Activated CD4-positive, alpha-beta memory T cell treated with anti-CD3 and anti-CD28 coated beads, Interleukin-2, amount 10 ng/mL, durations not matched to agents 7 days and 5 days (primary cell): ENCODE measurements around the gene CASP3. TPM values are rescaled to one million over a fixed set of nuclear protein-coding genes. Genes with fewer than 3 reads are reported as not detected.

ENCODE experiments used
- CTCF ChIA-PET: fragments of 350-600 bp; sonication (Branson Sonifier 250); formaldehyde crosslinking; loops from one replicate; lab custom pipeline; 2021; ENCODE audit warnings: antibody characterized with exemption, inconsistent platforms; lab: Charles Lee
- POLR2A ChIA-PET: fragments of 350-600 bp; sonication (Branson Sonifier 250); formaldehyde crosslinking; loops from one replicate; lab custom pipeline; 2021; ENCODE audit warnings: antibody characterized with exemption; lab: Charles Lee
- DNase-seq: peaks from one replicate; pipeline ENCODE4 v3.0.0-alpha.2; 2020
- H3K27ac Mint-ChIP-seq: one replicate; pipeline ENCODE4 v1.8.0; 2021; ENCODE audit warnings: mild to moderate bottlenecking, mixed read lengths
- H3K27me3 Mint-ChIP-seq: one replicate; pipeline ENCODE4 v1.8.0; 2021; ENCODE audit warnings: mixed read lengths
- H3K36me3 Mint-ChIP-seq: one replicate; pipeline ENCODE4 v1.8.0; 2021; ENCODE audit warnings: low read depth, mixed read lengths
- H3K4me1 Mint-ChIP-seq: one replicate; pipeline ENCODE4 v1.8.0; 2021; ENCODE audit warnings: mixed read lengths
- H3K4me3 Mint-ChIP-seq: one replicate; pipeline ENCODE4 v1.8.0; 2021; ENCODE audit warnings: mild to moderate bottlenecking, mixed read lengths
- H3K9me3 Mint-ChIP-seq: one replicate; pipeline ENCODE4 v1.8.0; 2021; ENCODE audit warnings: mixed read lengths
- total RNA-seq, 2 experiments: library from RNA; stranded (reverse); gene quantifications; one replicate each; pipeline ENCODE4 v1.2.3, GENCODE V29; 2021

The CASP3 gene
- total RNA-seq, 2 experiments from 2014 or later: 71.4 to 77.1 TPM

- POLR2A ChIA-PET: no interaction called here
- Mint-ChIP-seq H3K27ac (no peak overlapping the region), H3K27me3 (no peaks in the 10 kb centered on the region), H3K4me1 (peaks cover 15% of the 10 kb centered on the region), H3K4me3 (no peak overlapping the region), H3K36me3 (peaks cover 16% of the 10 kb centered on the region), H3K9me3 (peaks cover 26% of the 10 kb centered on the region)
- CTCF ChIA-PET: interaction anchor here (0.6 to 1.2 kb wide), 2 partner anchors 9 to 249 kb away, joined by 3 read pairs; no protein-coding TSS in a partner anchor
- no peak for DNase-seq
Observed at GRCh38 chr4:184583738-184584502, 65.3 kb downstream of the CASP3 start.

Other genes starting within 250 kb of the CASP3 start
- 10 to 100 TPM; 77.2 to 78.5 TPM for gene IRF2, start 174.9 kb downstream of the CASP3 start, total RNA-seq
- gene PRIMPOL, start 291 bp upstream of the CASP3 start, total RNA-seq: 10 to 100 TPM; 19.2 to 23.4 TPM
- 10 to 100 TPM; 69.6 to 69.7 TPM for gene CENPU, start 84.6 kb upstream of the CASP3 start, total RNA-seq
- gene ACSL1, start 176.5 kb upstream of the CASP3 start, total RNA-seq: 10 to 100 TPM; 16.0 to 16.1 TPM